Measurements from ENCODE around the gene PRELID2. TPM values are rescaled to one million over a fixed set of nuclear protein-coding genes. Genes with fewer than 3 reads are reported as not detected.

PRELID2 gene
- total RNA-seq, 1 donor from 2014 or later: 7.1 TPM

DNA sequence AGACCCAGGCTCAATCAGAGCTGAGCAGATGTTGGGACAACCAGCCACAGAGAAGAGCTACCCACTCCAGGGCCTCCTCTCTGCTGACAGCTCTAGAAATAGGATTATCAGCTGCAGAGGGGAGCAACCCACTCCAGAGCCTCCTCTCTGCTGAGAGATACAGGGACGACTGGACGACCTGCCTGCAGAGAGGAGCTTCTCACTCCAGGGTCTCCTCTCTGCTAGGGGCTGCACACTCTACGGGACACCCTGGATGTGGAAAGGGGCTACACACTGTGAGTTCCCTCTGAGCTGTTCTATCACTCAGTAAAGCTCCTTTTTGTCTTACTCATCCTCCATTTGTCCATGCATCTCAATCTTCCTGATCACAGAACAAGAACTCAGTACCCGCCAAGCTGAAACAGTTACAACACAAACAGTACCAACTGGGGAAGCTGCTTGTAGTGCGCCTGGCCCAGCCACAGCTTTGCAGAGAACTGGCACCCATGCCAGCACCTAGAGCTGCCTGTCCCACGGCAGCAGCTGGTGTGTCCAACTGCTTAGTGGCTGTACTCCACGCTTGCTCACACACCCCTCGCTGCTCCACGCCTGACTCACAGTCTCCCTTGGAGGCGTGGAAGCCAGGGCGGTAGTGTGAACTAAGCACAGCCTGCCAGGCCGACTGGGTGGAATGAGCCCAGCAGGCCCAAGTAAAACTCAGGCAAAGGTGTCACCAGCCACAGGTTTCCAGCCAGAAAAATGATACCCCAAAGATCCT is 56.8 kb downstream of the PRELID2 start:
- DNase-seq (ENCODE audit: low spot score): no peak
- H3K27ac Mint-ChIP-seq: no peak overlapping the region
- no peaks in the 10 kb centered on the region for H3K27me3 Mint-ChIP-seq (ENCODE audit: low read depth)
- H3K9me3 Mint-ChIP-seq: no peaks in the 10 kb centered on the region
- no peaks in the 10 kb centered on the region for H3K4me1 Mint-ChIP-seq (ENCODE audit: low read depth)
- intact Hi-C loops (cut with micrococcal nuclease): no loop called here
- no peaks in the 10 kb centered on the region for H3K36me3 Mint-ChIP-seq (ENCODE audit: low read depth)
- H3K4me3 Mint-ChIP-seq (ENCODE audit: low read depth): no peak overlapping the region

DNA sequence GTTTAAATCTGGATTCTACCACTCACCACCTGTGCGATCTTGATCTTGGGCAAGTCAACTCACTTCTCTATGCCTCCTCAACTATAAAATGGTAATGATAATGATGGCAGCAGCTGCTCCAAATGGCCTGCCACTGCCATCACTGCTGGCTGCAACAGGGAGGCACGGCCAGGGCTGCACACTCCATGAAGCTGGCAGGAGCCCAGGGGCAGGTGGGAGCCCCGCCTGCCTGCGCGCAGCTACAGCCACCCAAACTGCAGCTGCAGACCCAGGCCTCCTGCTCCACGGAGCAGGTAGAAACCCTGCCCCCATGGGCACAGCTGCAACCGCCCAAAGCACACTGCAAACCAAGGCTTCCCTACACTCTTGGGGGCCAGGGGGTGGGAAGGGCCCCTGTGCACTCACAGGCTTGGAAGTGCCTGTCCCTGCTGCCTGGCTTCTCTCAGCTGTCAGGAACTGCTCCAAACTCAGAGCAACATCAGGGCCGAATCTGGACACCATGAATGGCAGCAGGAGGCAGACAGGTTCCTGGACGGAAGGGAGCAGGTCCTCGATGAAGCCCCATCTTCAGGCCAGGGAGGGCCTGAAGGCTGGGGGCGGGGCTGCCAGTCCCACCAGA is 57.6 kb downstream of the PRELID2 start:
- no peaks in the 10 kb centered on the region for H3K27me3 Mint-ChIP-seq (ENCODE audit: low read depth)
- no peaks in the 10 kb centered on the region for H3K9me3 Mint-ChIP-seq
- H3K27ac Mint-ChIP-seq: no peak overlapping the region
- no peak for DNase-seq (ENCODE audit: low spot score)
- intact Hi-C loops (cut with micrococcal nuclease): no loop called here
- H3K4me3 Mint-ChIP-seq (ENCODE audit: low read depth): no peak overlapping the region
- H3K4me1 Mint-ChIP-seq (ENCODE audit: low read depth): no peaks in the 10 kb centered on the region
- H3K36me3 Mint-ChIP-seq (ENCODE audit: low read depth): no peaks in the 10 kb centered on the region

- no peaks in the 10 kb centered on the region for H3K27me3 Mint-ChIP-seq (ENCODE audit: low read depth)
- H3K36me3 Mint-ChIP-seq (ENCODE audit: low read depth): no peaks in the 10 kb centered on the region
- DNase-seq (ENCODE audit: low spot score): no peak
- intact Hi-C loops (cut with micrococcal nuclease): no loop called here
- no peaks in the 10 kb centered on the region for H3K9me3 Mint-ChIP-seq
- H3K4me1 Mint-ChIP-seq (ENCODE audit: low read depth): no peaks in the 10 kb centered on the region
- H3K4me3 Mint-ChIP-seq (ENCODE audit: low read depth): no peak overlapping the region
- H3K27ac Mint-ChIP-seq: no peak overlapping the region
Measured at GRCh38 chr5:145776886-145777285, 58.3 kb downstream of the PRELID2 start.

DNA sequence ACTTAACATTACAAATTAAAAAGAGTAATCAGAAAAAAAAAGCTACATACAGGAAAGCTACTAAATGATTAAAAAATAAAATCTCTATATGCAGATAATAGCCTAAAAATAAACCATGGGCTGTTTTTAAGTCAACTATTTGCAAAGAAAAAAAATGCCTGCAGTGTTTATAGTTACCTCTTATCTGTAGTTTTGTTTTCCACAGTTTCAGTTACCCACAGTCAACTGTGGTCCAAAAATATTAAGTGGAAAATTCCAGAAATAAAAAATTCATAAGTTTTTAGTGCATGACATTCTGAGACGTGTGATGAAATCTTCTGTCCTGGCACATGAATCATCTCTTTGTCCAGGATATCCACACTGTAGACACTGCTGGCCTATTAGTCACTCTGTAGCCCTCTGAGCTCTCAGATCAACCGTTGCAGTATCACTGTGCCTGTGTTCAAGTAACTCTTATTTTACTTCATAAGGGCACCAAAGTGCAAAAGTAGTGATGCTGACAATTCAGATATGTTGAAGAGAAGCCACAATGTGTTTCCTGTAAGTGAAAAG is 59.2 kb downstream of the PRELID2 start:
- Mint-ChIP-seq H3K4me1 (ENCODE audit: low read depth) (no peaks in the 10 kb centered on the region), H3K4me3 (ENCODE audit: low read depth) (no peak overlapping the region), H3K36me3 (ENCODE audit: low read depth) (no peaks in the 10 kb centered on the region), H3K27ac (no peak overlapping the region), H3K27me3 (ENCODE audit: low read depth) (no peaks in the 10 kb centered on the region), H3K9me3 (no peaks in the 10 kb centered on the region)
- DNase-seq (ENCODE audit: low spot score): no peak
- intact Hi-C loops (cut with micrococcal nuclease): no loop called here

DNA sequence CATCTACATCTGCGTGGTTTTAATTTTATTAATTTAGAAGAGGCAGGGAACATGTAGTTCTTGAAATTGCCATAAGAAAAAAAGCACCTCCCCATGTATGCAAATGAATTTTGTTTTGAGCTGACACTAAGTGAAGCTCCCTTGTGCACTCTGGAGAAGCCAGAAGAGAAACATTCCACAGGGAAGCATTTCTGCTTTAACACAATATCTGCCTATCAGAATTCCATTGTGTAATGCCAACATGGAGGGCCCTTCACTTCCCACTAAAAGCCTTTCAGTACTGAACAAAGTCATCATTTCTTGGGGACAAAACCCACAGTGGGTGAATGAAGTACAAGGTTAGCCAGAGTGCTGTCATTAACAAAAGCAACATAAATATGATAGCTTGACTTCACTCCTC is 59.7 kb downstream of the PRELID2 start:
- no peak for DNase-seq (ENCODE audit: low spot score)
- no peaks in the 10 kb centered on the region for H3K4me1 Mint-ChIP-seq (ENCODE audit: low read depth)
- intact Hi-C loops (cut with micrococcal nuclease): no loop called here
- H3K4me3 Mint-ChIP-seq (ENCODE audit: low read depth): no peak overlapping the region
- no peaks in the 10 kb centered on the region for H3K36me3 Mint-ChIP-seq (ENCODE audit: low read depth)
- no peaks in the 10 kb centered on the region for H3K9me3 Mint-ChIP-seq
- no peak overlapping the region for H3K27ac Mint-ChIP-seq
- H3K27me3 Mint-ChIP-seq (ENCODE audit: low read depth): no peaks in the 10 kb centered on the region

GRCh38 chr5:145774442-145774841 is 60.7 kb downstream of the PRELID2 start:
- DNase-seq (ENCODE audit: low spot score): no peak
- Mint-ChIP-seq H3K27ac (no peak overlapping the region), H3K9me3 (no peaks in the 10 kb centered on the region), H3K4me3 (ENCODE audit: low read depth) (no peak overlapping the region), H3K36me3 (ENCODE audit: low read depth) (no peaks in the 10 kb centered on the region), H3K27me3 (ENCODE audit: low read depth) (no peaks in the 10 kb centered on the region), H3K4me1 (ENCODE audit: low read depth) (no peaks in the 10 kb centered on the region)
- intact Hi-C loops (cut with micrococcal nuclease): no loop called here

DNA sequence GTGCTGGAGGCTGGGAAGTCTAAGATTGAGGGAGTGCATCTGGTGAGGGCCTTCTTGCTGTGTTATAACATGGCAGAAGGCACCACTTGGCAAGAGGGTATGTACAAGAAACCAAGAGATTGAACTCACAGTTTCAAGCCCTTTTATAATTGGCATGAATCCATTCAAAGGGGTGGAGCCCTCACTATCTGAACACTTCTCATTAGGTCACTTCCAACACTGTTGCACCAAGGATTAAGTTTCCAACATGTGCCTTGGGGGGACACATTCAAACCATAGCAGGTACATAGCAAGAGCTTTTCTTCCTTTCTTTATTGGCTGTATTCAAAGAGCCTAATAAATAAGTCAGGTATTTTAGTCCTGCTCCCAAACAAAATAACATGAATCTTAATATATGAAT is 62.7 kb downstream of the PRELID2 start:
- Mint-ChIP-seq H3K27ac (no peak overlapping the region), H3K4me1 (ENCODE audit: low read depth) (no peaks in the 10 kb centered on the region), H3K9me3 (no peaks in the 10 kb centered on the region), H3K27me3 (ENCODE audit: low read depth) (no peaks in the 10 kb centered on the region), H3K36me3 (ENCODE audit: low read depth) (no peaks in the 10 kb centered on the region), H3K4me3 (ENCODE audit: low read depth) (no peak overlapping the region)
- DNase-seq (ENCODE audit: low spot score): no peak
- intact Hi-C loops (cut with micrococcal nuclease): no loop called here

DNA sequence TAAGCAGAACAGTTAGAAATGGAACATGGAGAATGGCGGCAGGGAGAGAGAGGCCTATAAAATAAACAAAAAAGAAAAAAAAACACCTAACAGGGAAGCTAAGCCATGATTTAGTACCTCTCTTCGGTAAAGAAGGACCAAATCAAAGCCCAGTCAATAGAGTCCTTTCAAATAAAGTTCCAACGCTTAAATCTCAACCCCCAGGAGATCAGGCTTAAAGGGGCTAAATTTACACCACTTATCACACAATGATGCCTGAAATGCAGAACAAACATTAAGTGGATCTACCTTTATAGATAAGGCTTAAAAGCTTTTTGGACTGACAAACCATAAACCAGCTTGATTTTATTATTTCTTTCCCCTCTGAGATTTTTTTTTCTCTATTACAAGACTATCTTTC is 66.3 kb downstream of the PRELID2 start:
- no peak for DNase-seq (ENCODE audit: low spot score)
- no peak overlapping the region for H3K4me3 Mint-ChIP-seq (ENCODE audit: low read depth)
- no peaks in the 10 kb centered on the region for H3K27me3 Mint-ChIP-seq (ENCODE audit: low read depth)
- H3K9me3 Mint-ChIP-seq: no peaks in the 10 kb centered on the region
- no peak overlapping the region for H3K27ac Mint-ChIP-seq
- H3K36me3 Mint-ChIP-seq (ENCODE audit: low read depth): no peaks in the 10 kb centered on the region
- H3K4me1 Mint-ChIP-seq (ENCODE audit: low read depth): no peaks in the 10 kb centered on the region
- intact Hi-C loops (cut with micrococcal nuclease): no loop called here

DNA sequence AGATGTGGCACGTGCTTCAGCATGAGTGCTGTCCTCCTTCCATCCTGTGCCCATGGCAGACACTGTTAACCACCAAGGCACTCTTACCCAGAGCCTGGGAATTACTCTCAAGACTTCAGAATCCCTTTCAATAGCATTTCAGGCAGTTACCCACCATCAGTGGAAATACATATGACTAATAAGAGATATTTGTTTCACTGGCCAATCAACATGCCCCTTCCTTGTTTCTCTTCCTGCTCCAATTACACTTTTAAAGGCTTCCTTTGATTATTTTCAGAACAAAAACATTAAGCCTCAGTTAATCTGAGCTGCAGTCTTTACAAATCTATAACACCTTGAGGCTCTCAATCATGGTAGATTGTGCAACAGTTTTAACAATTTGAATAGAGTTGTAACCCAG is 70.8 kb downstream of the PRELID2 start:
- no peaks in the 10 kb centered on the region for H3K27me3 Mint-ChIP-seq (ENCODE audit: low read depth)
- no peaks in the 10 kb centered on the region for H3K9me3 Mint-ChIP-seq
- H3K36me3 Mint-ChIP-seq (ENCODE audit: low read depth): no peaks in the 10 kb centered on the region
- no peak for DNase-seq (ENCODE audit: low spot score)
- no peak overlapping the region for H3K27ac Mint-ChIP-seq
- H3K4me1 Mint-ChIP-seq (ENCODE audit: low read depth): peaks cover 2% of the 10 kb centered on the region
- intact Hi-C loops (cut with micrococcal nuclease): no loop called here
- H3K4me3 Mint-ChIP-seq (ENCODE audit: low read depth): no peak overlapping the region

GRCh38 chr5:145762833-145763232 is 72.3 kb downstream of the PRELID2 start:
- intact Hi-C loops (cut with micrococcal nuclease): no loop called here
- H3K9me3 Mint-ChIP-seq: no peaks in the 10 kb centered on the region
- no peak for DNase-seq (ENCODE audit: low spot score)
- no peak overlapping the region for H3K27ac Mint-ChIP-seq
- no peaks in the 10 kb centered on the region for H3K27me3 Mint-ChIP-seq (ENCODE audit: low read depth)
- H3K4me3 Mint-ChIP-seq (ENCODE audit: low read depth): no peak overlapping the region
- H3K4me1 Mint-ChIP-seq (ENCODE audit: low read depth): peaks cover 2% of the 10 kb centered on the region
- H3K36me3 Mint-ChIP-seq (ENCODE audit: low read depth): no peaks in the 10 kb centered on the region

GRCh38 chr5:145761254-145761653 is 73.9 kb downstream of the PRELID2 start:
- Mint-ChIP-seq H3K27me3 (ENCODE audit: low read depth) (no peaks in the 10 kb centered on the region), H3K36me3 (ENCODE audit: low read depth) (no peaks in the 10 kb centered on the region), H3K4me1 (ENCODE audit: low read depth) (peaks cover 2% of the 10 kb centered on the region), H3K4me3 (ENCODE audit: low read depth) (no peak overlapping the region), H3K9me3 (no peaks in the 10 kb centered on the region), H3K27ac (no peak overlapping the region)
- DNase-seq (ENCODE audit: low spot score): no peak
- intact Hi-C loops (cut with micrococcal nuclease): no loop called here

GRCh38 chr5:145760660-145761059 is 74.5 kb downstream of the PRELID2 start:
- Mint-ChIP-seq H3K27ac (no peak overlapping the region), H3K4me3 (ENCODE audit: low read depth) (no peak overlapping the region), H3K9me3 (no peaks in the 10 kb centered on the region), H3K4me1 (ENCODE audit: low read depth) (peaks cover 2% of the 10 kb centered on the region), H3K27me3 (ENCODE audit: low read depth) (no peaks in the 10 kb centered on the region), H3K36me3 (ENCODE audit: low read depth) (no peaks in the 10 kb centered on the region)
- no peak for DNase-seq (ENCODE audit: low spot score)
- intact Hi-C loops (cut with micrococcal nuclease): no loop called here

GRCh38 chr5:145752947-145753346 is 82.2 kb downstream of the PRELID2 start:
- no peaks in the 10 kb centered on the region for H3K27me3 Mint-ChIP-seq (ENCODE audit: low read depth)

More at GRCh38 chr5:145752947-145753346, 82.2 kb downstream of the PRELID2 start:
- no peak overlapping the region for H3K27ac Mint-ChIP-seq
- DNase-seq (ENCODE audit: low spot score): no peak
- intact Hi-C loops (cut with micrococcal nuclease): no loop called here
- H3K4me3 Mint-ChIP-seq (ENCODE audit: low read depth): no peak overlapping the region
- H3K4me1 Mint-ChIP-seq (ENCODE audit: low read depth): peaks cover 5% of the 10 kb centered on the region
- peaks cover 12% of the 10 kb centered on the region for H3K9me3 Mint-ChIP-seq
- no peaks in the 10 kb centered on the region for H3K36me3 Mint-ChIP-seq (ENCODE audit: low read depth)
